GM03348 (cell line): ENCODE data around the gene NUMA1.

Source experiments
- DNase-seq: peaks from one replicate; pipeline ENCODE4 v3.0.0; 2012; ENCODE audit warnings: low spot score

Gene NUMA1

GRCh38 chr11:72102946-72103753 lies 22.8 kb upstream of the NUMA1 start, which contains the start of gene LAMTOR1:
Gene LAMTOR1 (minus strand): TSS chr11:72103297. CDS start chr11:72103224, 73 bp downstream.
- DNase-seq: peak; percentile 98

- DNase-seq: no peak
These were observed 22.2 kb upstream of the NUMA1 start for GRCh38 chr11:72102631-72102945.

- no peak for DNase-seq
These were observed 21.8 kb upstream of the NUMA1 start for GRCh38 chr11:72102162-72102561.

GRCh38 chr11:72100462-72100861 lies 20.1 kb upstream of the NUMA1 start:
- no peak for DNase-seq

GRCh38 chr11:72100009-72100408 lies 19.7 kb upstream of the NUMA1 start:
- DNase-seq: no peak

GRCh38 chr11:72098741-72099140 lies 18.4 kb upstream of the NUMA1 start:
- no peak for DNase-seq

- peak; percentile 79 for DNase-seq
These were observed 10.9 kb upstream of the NUMA1 start for GRCh38 chr11:72091292-72091691.

- no peak for DNase-seq
These were observed 7.9 kb upstream of the NUMA1 start for GRCh38 chr11:72088076-72088808.

GRCh38 chr11:72085621-72086351 lies 5.4 kb upstream of the NUMA1 start:
- no peak for DNase-seq

- DNase-seq: no peak
These were observed 4.6 kb upstream of the NUMA1 start for GRCh38 chr11:72084965-72085364.

- no peak for DNase-seq
These were observed 3.7 kb upstream of the NUMA1 start for GRCh38 chr11:72084076-72084475.

GRCh38 chr11:72083414-72083813 lies 3.1 kb upstream of the NUMA1 start:
- no peak for DNase-seq

- no peak for DNase-seq
These were observed 1.6 kb upstream of the NUMA1 start for GRCh38 chr11:72081821-72082453.

- DNase-seq: no peak
These were observed 872 bp upstream of the NUMA1 start for GRCh38 chr11:72081184-72081644.

GRCh38 chr11:72079819-72080325 lies 470 bp downstream of the NUMA1 start:
- peak; percentile 67 for DNase-seq

- no peak for DNase-seq
These were observed 1.9 kb downstream of the NUMA1 start for GRCh38 chr11:72078477-72078876.

- no peak for DNase-seq
These were observed 4.6 kb downstream of the NUMA1 start for GRCh38 chr11:72075756-72076155.

GRCh38 chr11:72075109-72075508 lies 5.2 kb downstream of the NUMA1 start:
- DNase-seq: no peak

- DNase-seq: peak; percentile 72
These were observed 8.0 kb downstream of the NUMA1 start for GRCh38 chr11:72072348-72072747.

GRCh38 chr11:72070491-72070890 lies 9.9 kb downstream of the NUMA1 start:
- no peak for DNase-seq

GRCh38 chr11:72069787-72070251 lies 10.5 kb downstream of the NUMA1 start:
- DNase-seq: peak; percentile 85

- DNase-seq: peak; percentile 35
These were observed 11.1 kb downstream of the NUMA1 start for GRCh38 chr11:72069200-72069599.
